Activated CD8-positive, alpha-beta memory T cell treated with anti-CD3 and anti-CD28 coated beads, Interleukin-2, amount 50 U/mL, for 4 hours (primary cell): ENCODE results near the gene FN1.

Experiments used
- DNase-seq: peaks from one replicate; pipeline ENCODE4 v3.0.0-alpha.2; 2020

The FN1 gene

GRCh38 chr2:215324811-215325210, 111.1 kb downstream of the FN1 start:
- no peak for DNase-seq

GRCh38 chr2:215320679-215321078, 115.2 kb downstream of the FN1 start:
- DNase-seq, result no peak

- DNase-seq, result no peak
These were observed 115.8 kb downstream of the FN1 start for GRCh38 chr2:215320102-215320501.

- no peak for DNase-seq
These were observed 116.4 kb downstream of the FN1 start for GRCh38 chr2:215319500-215319899.

GRCh38 chr2:215316336-215316735, 119.5 kb downstream of the FN1 start:
- no peak for DNase-seq

- DNase-seq, result no peak
These were observed 120.6 kb downstream of the FN1 start for GRCh38 chr2:215315301-215315700.

- DNase-seq, result no peak
These were observed 121.0 kb downstream of the FN1 start for GRCh38 chr2:215314896-215315295.

GRCh38 chr2:215313255-215313613, 122.6 kb downstream of the FN1 start:
- no peak for DNase-seq

- peak; percentile 91 for DNase-seq
These were observed 124.1 kb downstream of the FN1 start, which contains the start of gene ATIC for GRCh38 chr2:215311625-215312396. ATIC (plus strand) TSS chr2:215312059; CDS start chr2:215312143, 84 bp downstream.

- peak; percentile 23 for DNase-seq
These were observed 124.6 kb downstream of the FN1 start for GRCh38 chr2:215311259-215311624.
